ENCODE results near the gene SNRNP27. TPM values are rescaled to one million over a fixed set of nuclear protein-coding genes. Genes with fewer than 3 reads are reported as not detected.

Gene SNRNP27
- total and polyA plus RNA-seq, 2 of the 8 experiments (the other 6 are each of a cell fraction or from before 2014, with no cell fraction given): 11.1 to 40.5 TPM

DNA sequence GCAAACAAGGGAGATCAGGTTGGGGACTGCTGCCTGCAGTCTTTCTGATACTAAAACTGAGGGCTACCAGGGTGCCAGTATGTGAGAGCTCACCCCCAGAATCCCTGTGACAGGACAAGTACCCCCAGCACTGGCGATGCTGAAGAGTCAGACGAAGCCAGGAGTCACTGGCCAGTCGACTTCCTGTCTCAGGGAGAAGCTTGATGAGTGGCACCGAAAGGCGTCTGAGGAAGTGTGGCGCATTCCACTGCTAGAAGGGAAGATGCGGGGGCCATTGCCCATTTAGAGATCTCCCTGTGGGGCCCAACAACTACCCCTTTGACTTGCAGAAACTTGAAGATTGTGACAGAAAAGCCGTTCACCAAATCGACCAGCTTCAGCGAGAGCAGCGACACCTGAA is 43.1 kb downstream of the SNRNP27 start:
- WGBS, 2 experiments (ENCODE audit: extremely low coverage in 1 of 2, insufficient coverage in 1 of 2, insufficient read length in 1 of 2, insufficient replicate concordance in 2 of 2, low coverage in 1 of 2, low lambda C conversion rate in 2 of 2, missing lambda C conversion rate in 1 of 2): 88% methylated on average over 11 of the region's 11 CpGs; no CpG with 5 or more reads in 1 of the 2 experiments
- ChIA-PET CTCF (ENCODE audit: partially characterized antibody) (interaction anchor here (0.8 to 1.7 kb wide), 7 partner anchors 9 to 134 kb away, joined by 3 to 10 read pairs (median 3); partner anchors contain the start of gene MXD1), POLR2A (ENCODE audit: partially characterized antibody) (interaction anchor here (0.8 to 2.0 kb wide), 6 partner anchors 15 to 148 kb away, joined by 3 to 6 read pairs (median 4); partner anchors contain the start of gene MXD1)
- H3K14ac ChIP-seq (ENCODE audit: insufficient read length): no peak overlapping the region
- no peak overlapping the region for H2BK20ac ChIP-seq (ENCODE audit: low read length)
- H3K4me3 ChIP-seq (ENCODE audit: extremely low read depth in 1 of 4, insufficient read depth in 2 of 4, low read depth in 3 of 4, low read length in 4 of 4): no peak overlapping the region
- no peak overlapping the region for H3K18ac ChIP-seq (ENCODE audit: extremely low read depth, low read length)
- H3K23me2 ChIP-seq (ENCODE audit: low read depth, low read length): no peaks in the 10 kb centered on the region
- H2AFZ ChIP-seq (ENCODE audit: low read length): no peak overlapping the region
- FAIRE-seq (no peak), DNase-seq (ENCODE audit: low read depth in 1 of 2, low spot score in 2 of 2) (no peak)
- H2BK15ac ChIP-seq (ENCODE audit: low read length): no peak overlapping the region
- no peak overlapping the region for H3K23ac ChIP-seq (ENCODE audit: insufficient read length)
- no peak overlapping the region for H4K8ac ChIP-seq (ENCODE audit: extremely low read depth, insufficient read depth, low read length)
- no peak overlapping the region for H4K91ac ChIP-seq (replicated peaks; ENCODE audit: insufficient read length, low read length)
- H3K56ac ChIP-seq (replicated peaks; ENCODE audit: insufficient read length, low read depth, low read length): no peak overlapping the region
- no peak overlapping the region for H2BK5ac ChIP-seq (ENCODE audit: low read depth, low read length)
- no peaks in the 10 kb centered on the region for H3K27me3 ChIP-seq (replicated peaks in 1 of 4; ENCODE audit: control insufficient read depth in 3 of 4, extremely low read depth in 1 of 4, insufficient read depth in 3 of 4, low read length in 3 of 4)
- peaks cover 0 to 6% (median 3%) of the 10 kb centered on the region in 4 experiments; a peak in 3 of 7 replicates for H3K4me1 ChIP-seq (replicated peaks in 1 of 4; ENCODE audit: control insufficient read depth in 3 of 4, insufficient read depth in 4 of 4, low read length in 3 of 4)
- H3K79me1 ChIP-seq (ENCODE audit: low read depth, low read length): no peaks in the 10 kb centered on the region
- H3K79me2 ChIP-seq (ENCODE audit: control insufficient read depth in 1 of 2, insufficient read depth in 2 of 2, low read length in 2 of 2): no peaks in the 10 kb centered on the region
- no peak overlapping the region for H3K9ac ChIP-seq (replicated peaks in 1 of 4; ENCODE audit: extremely low read depth in 1 of 4, low read depth in 3 of 4, low read length in 3 of 4)
- no peak overlapping the region for H3K27ac ChIP-seq (ENCODE audit: low read depth, low read length)
- no peak overlapping the region for H4K5ac ChIP-seq (ENCODE audit: insufficient read length, low read depth, low read length)
- H3K9me3 ChIP-seq (ENCODE audit: insufficient read depth in 2 of 2, low read depth in 1 of 2, low read length in 1 of 2): no peaks in the 10 kb centered on the region
- H2BK12ac ChIP-seq (ENCODE audit: low read depth, low read length): no peak overlapping the region
- no peak overlapping the region for H2AK5ac ChIP-seq (ENCODE audit: low read depth, low read length)
- no peak overlapping the region for H3K4me2 ChIP-seq (ENCODE audit: insufficient read depth in 1 of 2, low read depth in 2 of 2, low read length in 2 of 2)
- peaks cover 0 to 4% (median 0%) of the 10 kb centered on the region in 4 experiments; a peak in 2 of 8 replicates for H3K36me3 ChIP-seq (ENCODE audit: control insufficient read depth in 2 of 4, insufficient read depth in 4 of 4, low read length in 3 of 4)
- no peaks in the 10 kb centered on the region for H4K20me1 ChIP-seq (replicated peaks in 1 of 2; ENCODE audit: control insufficient read depth in 1 of 2, insufficient read depth in 2 of 2, low read length in 2 of 2)
- no peak overlapping the region for H3K4ac ChIP-seq (replicated peaks; ENCODE audit: insufficient read length, low read depth, low read length)
- no peak overlapping the region for H2BK120ac ChIP-seq (replicated peaks; ENCODE audit: low read depth, low read length)
- TF ChIP-seq MAFK (IDR thresholded peaks at IDR 0.05; ENCODE audit: low read depth, low read length): no peak

Data from H1 (cell line).